UCSD-AML1 (cell line): ENCODE measurements around the gene HABP4.

Experiments used
- DNase-seq: peaks from one replicate; lab custom pipeline; 2025; ENCODE audit not compliant: unreplicated experiment; lab: John Stamatoyannopoulos, UW

Gene HABP4

DNA sequence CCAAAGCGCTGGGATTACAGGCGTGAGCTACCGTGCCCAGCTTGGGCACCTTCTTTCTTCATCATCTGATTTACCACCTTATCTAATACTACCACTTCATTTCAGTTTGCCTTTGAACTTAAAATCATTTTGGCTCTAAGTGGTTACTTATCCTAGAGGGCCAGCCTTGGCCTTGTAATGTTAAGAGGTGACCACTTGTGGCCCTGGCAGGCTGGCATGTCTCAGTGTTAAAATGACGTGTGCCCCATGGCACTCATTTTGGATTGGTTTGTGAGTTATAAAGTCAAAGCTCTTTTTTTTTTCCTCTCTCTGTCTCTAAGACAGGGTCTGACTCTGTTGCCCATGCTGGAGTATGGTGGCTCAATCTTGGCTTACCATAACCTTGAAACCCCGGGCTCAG lies 17.8 kb downstream of the HABP4 start:
- no peak for DNase-seq

GRCh38 chr9:96476013-96476412 lies 26.0 kb downstream of the HABP4 start:
- no peak for DNase-seq

GRCh38 chr9:96476591-96476990 lies 26.6 kb downstream of the HABP4 start:
- no peak for DNase-seq

DNA sequence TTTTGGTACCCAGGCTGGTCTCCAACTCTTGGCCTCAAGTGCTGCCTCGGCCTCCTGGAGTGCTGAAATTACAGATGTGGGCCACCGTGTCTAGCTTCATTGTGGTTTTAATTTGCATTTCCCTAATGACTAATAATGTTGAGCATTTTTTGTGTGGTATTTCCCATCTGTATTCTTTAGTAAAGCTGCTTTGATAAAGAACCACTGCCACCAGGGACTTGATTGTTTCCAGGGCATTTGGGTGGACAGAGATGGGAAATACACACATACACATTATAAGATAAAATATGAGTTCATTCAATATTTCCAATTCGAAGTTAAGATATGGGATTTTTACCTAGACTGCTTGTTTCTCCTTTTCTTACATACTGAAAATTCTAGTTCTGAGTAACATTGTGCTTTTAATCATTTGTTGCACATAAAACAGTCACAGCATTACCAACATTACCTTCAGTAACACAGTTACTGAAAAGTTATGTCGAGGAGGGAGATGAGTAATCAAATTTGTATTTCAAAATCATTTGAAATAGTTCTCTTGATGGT lies 28.9 kb downstream of the HABP4 start:
- no peak for DNase-seq

GRCh38 chr9:96480736-96481135 lies 30.8 kb downstream of the HABP4 start:
- no peak for DNase-seq

- no peak for DNase-seq
These were observed 32.5 kb downstream of the HABP4 start for GRCh38 chr9:96482476-96482875.

GRCh38 chr9:96483197-96483596 lies 33.2 kb downstream of the HABP4 start:
- DNase-seq, result no peak

GRCh38 chr9:96483733-96484390 lies 33.9 kb downstream of the HABP4 start:
- DNase-seq, result no peak

DNA sequence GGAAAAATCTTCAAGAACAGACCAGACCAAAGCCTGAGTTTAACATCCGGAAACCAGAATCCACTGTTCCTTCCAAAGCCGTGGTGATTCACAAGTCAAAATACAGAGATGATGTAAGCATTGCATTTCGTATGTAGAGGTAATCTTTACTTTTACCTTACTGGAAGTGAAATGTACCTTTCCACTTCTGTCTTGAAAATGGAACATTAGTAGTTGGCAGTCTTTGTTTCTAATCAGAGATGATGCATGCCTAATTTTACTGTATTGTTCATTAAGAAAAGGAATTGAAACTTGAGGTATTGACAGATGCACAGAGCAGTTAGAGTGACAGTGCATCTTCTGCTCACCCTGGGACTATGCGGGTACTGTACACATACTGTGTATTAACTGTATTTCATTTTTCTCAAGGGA lies 34.6 kb downstream of the HABP4 start:
- no peak for DNase-seq

- no peak for DNase-seq
These were observed 35.3 kb downstream of the HABP4 start for GRCh38 chr9:96485280-96485679.

- DNase-seq, result no peak
These were observed 36.5 kb downstream of the HABP4 start for GRCh38 chr9:96486386-96487028.

DNA sequence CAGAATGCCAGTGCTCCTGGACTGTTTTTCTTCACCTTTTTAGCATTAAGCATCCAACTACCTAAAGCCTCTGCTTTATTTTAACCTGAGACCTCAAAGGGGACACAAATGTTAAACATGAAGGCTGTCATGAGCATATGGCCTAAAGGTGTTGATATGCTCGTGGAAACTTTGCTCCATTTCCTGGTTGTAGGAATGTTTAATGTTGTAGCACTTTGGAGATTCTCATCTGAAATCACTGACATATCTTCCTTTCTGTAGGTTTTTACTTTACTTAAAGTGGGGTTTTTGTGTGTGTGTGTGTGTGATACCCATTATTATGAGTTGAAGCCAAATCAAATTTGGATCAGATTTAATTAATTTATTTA lies 37.0 kb downstream of the HABP4 start:
- DNase-seq, result no peak

- DNase-seq, result no peak
These were observed 38.0 kb downstream of the HABP4 start for GRCh38 chr9:96487949-96488348.

DNA sequence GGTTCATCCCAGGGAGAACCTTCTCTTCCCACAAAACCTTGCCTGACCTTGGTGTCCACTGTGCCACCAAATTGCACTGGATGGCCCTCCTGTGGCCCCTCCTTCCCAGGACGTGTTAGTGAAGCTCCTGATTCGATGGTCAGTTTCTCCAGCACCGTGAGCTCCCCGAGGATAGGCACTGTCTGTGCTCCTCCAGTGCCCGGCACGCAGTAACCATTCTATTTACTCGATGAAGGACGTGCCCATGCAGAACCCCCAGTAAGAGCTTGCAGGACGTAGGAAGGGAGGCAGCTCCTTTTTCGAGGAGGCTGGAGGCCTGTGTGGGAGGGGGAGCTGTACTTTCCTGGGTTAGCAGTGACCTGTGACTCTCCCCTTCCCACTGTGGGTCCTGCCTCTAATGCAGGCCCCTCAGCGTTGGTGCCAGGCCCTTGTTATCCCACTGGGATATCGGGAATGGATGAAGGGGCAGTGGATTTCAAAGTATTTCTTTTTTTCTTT lies 39.6 kb downstream of the HABP4 start:
- no peak for DNase-seq

GRCh38 chr9:96490534-96491078 lies 40.6 kb downstream of the HABP4 start:
- no peak for DNase-seq

GRCh38 chr9:96491079-96491879 lies 41.3 kb downstream of the HABP4 start:
- DNase-seq, result no peak

GRCh38 chr9:96491880-96492525 lies 42.0 kb downstream of the HABP4 start:
- no peak for DNase-seq

DNA sequence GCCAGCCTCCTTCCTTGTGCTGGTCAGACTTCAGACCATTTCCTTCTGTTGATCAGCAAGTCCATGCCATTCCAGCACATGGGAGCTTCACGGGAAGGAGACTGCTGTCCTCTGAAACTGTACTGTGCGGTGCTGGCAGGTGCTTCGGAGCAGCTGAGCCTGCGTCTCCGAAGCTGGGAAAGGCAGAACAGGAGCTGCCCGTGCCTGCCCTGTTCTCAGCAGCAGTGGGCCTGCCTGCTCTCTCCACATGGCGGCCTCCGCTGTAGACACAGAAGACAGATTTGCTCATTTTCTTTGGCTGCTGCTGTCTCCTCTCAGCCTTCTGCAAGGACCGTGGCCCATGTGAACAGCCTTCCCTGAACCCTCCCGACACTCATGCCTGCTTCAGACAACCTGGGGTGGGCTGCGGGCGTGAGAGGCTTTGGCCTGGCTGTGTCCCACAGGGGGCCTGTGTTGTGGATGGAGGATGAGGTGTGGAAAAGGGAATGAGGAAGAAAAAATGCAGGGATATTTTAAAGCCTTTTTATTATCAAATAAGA lies 43.1 kb downstream of the HABP4 start:
- no peak for DNase-seq

DNA sequence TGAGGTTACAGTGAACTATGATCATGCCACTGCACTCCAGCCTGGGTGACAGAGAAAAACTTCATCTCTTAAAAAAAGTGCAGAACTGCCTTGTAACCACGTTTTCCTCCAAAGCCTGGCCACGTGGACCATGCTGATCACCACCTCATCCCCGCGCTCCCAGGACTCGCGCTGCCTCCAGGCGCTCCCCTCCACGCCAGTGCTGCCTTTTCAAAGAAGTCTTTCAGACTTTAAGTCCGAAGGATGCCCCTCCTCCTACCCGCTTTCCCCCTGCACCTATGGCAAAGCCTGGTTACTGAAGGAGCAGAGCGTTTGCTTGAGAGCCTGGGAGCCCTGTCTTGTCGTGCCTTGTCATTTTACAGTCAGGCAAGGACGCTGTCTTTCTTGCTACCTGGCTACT lies 43.8 kb downstream of the HABP4 start:
- DNase-seq, result no peak

GRCh38 chr9:96494215-96494800 lies 44.3 kb downstream of the HABP4 start:
- DNase-seq, result no peak
